DND-41 (cell line): ENCODE measurements around the gene TCF4.

Source experiments
- EZH2 ChIP-seq: IDR thresholded peaks from 3 replicates; pipeline ENCODE4 v1.6.1; 2012; ENCODE audit warnings: borderline replicate concordance, low read depth, mild to moderate bottlenecking, moderate library complexity, low read length, inconsistent platforms; ENCODE audit not compliant: severe bottlenecking
- TF ChIP-seq, protein P1 (sequence below): IDR thresholded peaks from 2 replicates; pipeline ENCODE4 v1.5.1; 2012; ENCODE audit warnings: borderline replicate concordance, low read length, moderate library complexity, mild to moderate bottlenecking; ENCODE audit not compliant: poor library complexity, severe bottlenecking; ENCODE audit errors: extremely low read depth

DNA sequence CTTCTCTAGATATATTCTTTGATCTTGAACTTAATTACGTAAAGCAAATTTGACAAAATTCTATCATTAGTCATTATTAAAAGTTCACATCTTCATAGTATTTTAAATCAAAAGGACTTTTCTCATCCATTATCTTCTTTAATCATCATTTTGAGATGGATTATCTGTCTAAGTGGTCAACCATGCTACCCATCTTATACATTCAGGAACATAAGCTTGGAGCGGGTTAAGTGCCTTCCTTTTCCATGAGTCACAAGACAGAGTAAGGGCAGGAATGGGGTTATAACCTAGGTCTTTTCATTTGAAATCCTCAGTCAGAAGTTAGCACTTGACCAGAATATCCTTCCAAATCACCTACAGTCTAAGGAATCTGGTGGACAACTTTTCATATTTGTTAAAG lies 297.1 kb downstream of the TCF4 start:
- TF ChIP-seq, protein P1, sequence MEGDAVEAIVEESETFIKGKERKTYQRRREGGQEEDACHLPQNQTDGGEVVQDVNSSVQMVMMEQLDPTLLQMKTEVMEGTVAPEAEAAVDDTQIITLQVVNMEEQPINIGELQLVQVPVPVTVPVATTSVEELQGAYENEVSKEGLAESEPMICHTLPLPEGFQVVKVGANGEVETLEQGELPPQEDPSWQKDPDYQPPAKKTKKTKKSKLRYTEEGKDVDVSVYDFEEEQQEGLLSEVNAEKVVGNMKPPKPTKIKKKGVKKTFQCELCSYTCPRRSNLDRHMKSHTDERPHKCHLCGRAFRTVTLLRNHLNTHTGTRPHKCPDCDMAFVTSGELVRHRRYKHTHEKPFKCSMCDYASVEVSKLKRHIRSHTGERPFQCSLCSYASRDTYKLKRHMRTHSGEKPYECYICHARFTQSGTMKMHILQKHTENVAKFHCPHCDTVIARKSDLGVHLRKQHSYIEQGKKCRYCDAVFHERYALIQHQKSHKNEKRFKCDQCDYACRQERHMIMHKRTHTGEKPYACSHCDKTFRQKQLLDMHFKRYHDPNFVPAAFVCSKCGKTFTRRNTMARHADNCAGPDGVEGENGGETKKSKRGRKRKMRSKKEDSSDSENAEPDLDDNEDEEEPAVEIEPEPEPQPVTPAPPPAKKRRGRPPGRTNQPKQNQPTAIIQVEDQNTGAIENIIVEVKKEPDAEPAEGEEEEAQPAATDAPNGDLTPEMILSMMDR: no peak
- no peak for TF ChIP-seq EZH2
